Measurements from ENCODE around the gene GPR87. TPM values are rescaled to one million over a fixed set of nuclear protein-coding genes. Genes with fewer than 3 reads are reported as not detected.

The GPR87 gene
- total RNA-seq, 2 donors from 2014 or later: 3.2 to 5.0 TPM

GRCh38 chr3:151264605-151265004, 52.0 kb downstream of the GPR87 start:
- Mint-ChIP-seq H3K27me3 (no peaks in the 10 kb centered on the region), H3K4me3 (no peak overlapping the region), H3K4me1 (peaks cover 8% of the 10 kb centered on the region), H3K36me3 (ENCODE audit: low read depth) (peaks cover 5% of the 10 kb centered on the region), H3K9me3 (no peaks in the 10 kb centered on the region), H3K27ac (no peak overlapping the region)
- no peak for ATAC-seq (replicated peaks)

- ATAC-seq (replicated peaks): no peak
- no peak overlapping the region for H3K27ac Mint-ChIP-seq
- H3K4me1 Mint-ChIP-seq: no peaks in the 10 kb centered on the region
- H3K9me3 Mint-ChIP-seq: no peaks in the 10 kb centered on the region
- no peaks in the 10 kb centered on the region for H3K27me3 Mint-ChIP-seq
- no peak overlapping the region for H3K4me3 Mint-ChIP-seq
- no peaks in the 10 kb centered on the region for H3K36me3 Mint-ChIP-seq (ENCODE audit: low read depth)
Observed at GRCh38 chr3:151262871-151263525, 53.6 kb downstream of the GPR87 start.

GRCh38 chr3:151259664-151260063, 57.0 kb downstream of the GPR87 start:
- Mint-ChIP-seq H3K36me3 (ENCODE audit: low read depth) (no peaks in the 10 kb centered on the region), H3K4me1 (no peaks in the 10 kb centered on the region), H3K27me3 (no peaks in the 10 kb centered on the region), H3K27ac (no peak overlapping the region), H3K4me3 (no peak overlapping the region), H3K9me3 (no peaks in the 10 kb centered on the region)
- no peak for ATAC-seq (replicated peaks)

- Mint-ChIP-seq H3K4me1 (no peaks in the 10 kb centered on the region), H3K4me3 (no peak overlapping the region), H3K9me3 (no peaks in the 10 kb centered on the region), H3K27ac (no peak overlapping the region), H3K27me3 (no peaks in the 10 kb centered on the region), H3K36me3 (ENCODE audit: low read depth) (no peaks in the 10 kb centered on the region)
- ATAC-seq (replicated peaks): no peak
Observed at GRCh38 chr3:151256749-151257148, 59.9 kb downstream of the GPR87 start.

GRCh38 chr3:151248772-151249337, 67.8 kb downstream of the GPR87 start:
- H3K9me3 Mint-ChIP-seq: no peaks in the 10 kb centered on the region
- no peak overlapping the region for H3K4me3 Mint-ChIP-seq

More at GRCh38 chr3:151248772-151249337, 67.8 kb downstream of the GPR87 start:
- Mint-ChIP-seq H3K4me1 (no peaks in the 10 kb centered on the region), H3K36me3 (ENCODE audit: low read depth) (no peaks in the 10 kb centered on the region), H3K27ac (no peak overlapping the region), H3K27me3 (no peaks in the 10 kb centered on the region)
- no peak for ATAC-seq (replicated peaks)

Other genes with a start within 250 kb of the GPR87 start
- 1 to 10 TPM; 3.3 to 6.4 TPM for gene MED12L, start 231.2 kb downstream of the GPR87 start, total RNA-seq
- 100 to 1,000 TPM; 108 to 131 TPM for gene GPR171, start 113.6 kb downstream of the GPR87 start, total RNA-seq
- gene P2RY14, start 38.3 kb downstream of the GPR87 start, total RNA-seq: 1 to 10 TPM in 1 of 2 donors, under 1 TPM in 1; 0.90 to 1.3 TPM
- not detected for gene P2RY13, start 12.7 kb upstream of the GPR87 start, total RNA-seq
- gene P2RY12, start 67.9 kb upstream of the GPR87 start, total RNA-seq: not detected
- gene IGSF10, start 144.2 kb upstream of the GPR87 start, total RNA-seq: under 1 TPM in 1 of 2 donors, not detected in 1; 0.03 TPM